ENCODE measurements around the gene ARSB. TPM values are rescaled to one million over a fixed set of nuclear protein-coding genes. Genes with fewer than 3 reads are reported as not detected.
A peak's percentile ranks its signal among the peaks of the same experiment; 100 is the strongest.

The ARSB gene
- total RNA-seq, 1 donor from 2014 or later = 19.3 TPM

GRCh38 chr5:78813906-78814530 is 171.1 kb downstream of the ARSB start:
- TF ChIP-seq CTCF (IDR thresholded peaks at IDR 0.05; ENCODE audit: unreplicated experiment) = no peak
- H3K27me3 Mint-ChIP-seq (ENCODE audit: unreplicated experiment) = peaks cover 4% of the 10 kb centered on the region
- no peaks in the 10 kb centered on the region for H3K9me3 Mint-ChIP-seq (ENCODE audit: unreplicated experiment)
- no peaks in the 10 kb centered on the region for H3K36me3 Mint-ChIP-seq (ENCODE audit: low read depth, unreplicated experiment)
- H3K4me1 Mint-ChIP-seq (ENCODE audit: unreplicated experiment) = peaks cover 6% of the 10 kb centered on the region
- no peak overlapping the region for H3K27ac Mint-ChIP-seq (ENCODE audit: unreplicated experiment)
- no peak overlapping the region for H3K4me3 Mint-ChIP-seq (ENCODE audit: unreplicated experiment)
- DNase-seq (ENCODE audit: low spot score) = no peak

GRCh38 chr5:78813286-78813685 is 171.8 kb downstream of the ARSB start:
- Mint-ChIP-seq H3K4me3 (ENCODE audit: unreplicated experiment) (no peak overlapping the region), H3K36me3 (ENCODE audit: low read depth, unreplicated experiment) (no peaks in the 10 kb centered on the region), H3K27ac (ENCODE audit: unreplicated experiment) (no peak overlapping the region), H3K27me3 (ENCODE audit: unreplicated experiment) (peaks cover 4% of the 10 kb centered on the region), H3K9me3 (ENCODE audit: unreplicated experiment) (no peaks in the 10 kb centered on the region), H3K4me1 (ENCODE audit: unreplicated experiment) (peaks cover 6% of the 10 kb centered on the region)
- DNase-seq (ENCODE audit: low spot score) = no peak
- TF ChIP-seq CTCF (IDR thresholded peaks at IDR 0.05; ENCODE audit: unreplicated experiment) = no peak

- Mint-ChIP-seq H3K9me3 (ENCODE audit: unreplicated experiment) (no peaks in the 10 kb centered on the region), H3K27ac (ENCODE audit: unreplicated experiment) (no peak overlapping the region), H3K36me3 (ENCODE audit: low read depth, unreplicated experiment) (no peaks in the 10 kb centered on the region), H3K27me3 (ENCODE audit: unreplicated experiment) (no peaks in the 10 kb centered on the region), H3K4me3 (ENCODE audit: unreplicated experiment) (peak overlapping the region; percentile 50), H3K4me1 (ENCODE audit: unreplicated experiment) (peaks cover 6% of the 10 kb centered on the region)
- TF ChIP-seq CTCF (IDR thresholded peaks at IDR 0.05; ENCODE audit: unreplicated experiment) = no peak
- DNase-seq (ENCODE audit: low spot score) = no peak
Measured at GRCh38 chr5:78811866-78812265, 173.2 kb downstream of the ARSB start.

- Mint-ChIP-seq H3K27ac (ENCODE audit: unreplicated experiment) (no peak overlapping the region), H3K27me3 (ENCODE audit: unreplicated experiment) (no peaks in the 10 kb centered on the region), H3K9me3 (ENCODE audit: unreplicated experiment) (no peaks in the 10 kb centered on the region), H3K4me3 (ENCODE audit: unreplicated experiment) (no peak overlapping the region), H3K36me3 (ENCODE audit: low read depth, unreplicated experiment) (peaks cover 4% of the 10 kb centered on the region), H3K4me1 (ENCODE audit: unreplicated experiment) (peaks cover 6% of the 10 kb centered on the region)
- DNase-seq (ENCODE audit: low spot score) = no peak
- TF ChIP-seq CTCF (IDR thresholded peaks at IDR 0.05; ENCODE audit: unreplicated experiment) = no peak
Measured at GRCh38 chr5:78811121-78811817, 173.8 kb downstream of the ARSB start.
